HG02642 (cell line): ENCODE data around the gene CTNND2.

Experiments
- ATAC-seq: cut with Tn5 transposase; IDR thresholded peaks from one replicate; pipeline ENCODE4 v1.9.1; 2021; ENCODE audit warnings: mild to moderate bottlenecking; ENCODE audit not compliant: unreplicated experiment, poor library complexity

The CTNND2 gene

GRCh38 chr5:11904265-11904906 lies at the start of gene CTNND2:
CTNND2 (minus strand) TSS chr5:11904446; CDS start chr5:11903853, 593 bp downstream.
- ATAC-seq: peak; percentile 55

- ATAC-seq: no peak
Measured at GRCh38 chr5:11946317-11946716, 42.1 kb upstream of the CTNND2 start.

- ATAC-seq: no peak
Measured at GRCh38 chr5:11941566-11941965, 37.3 kb upstream of the CTNND2 start.

- no peak for ATAC-seq
Measured at GRCh38 chr5:11931638-11932037, 27.4 kb upstream of the CTNND2 start.

- ATAC-seq: no peak
Measured at GRCh38 chr5:11928909-11929308, 24.7 kb upstream of the CTNND2 start.

GRCh38 chr5:11925701-11926100 lies 21.5 kb upstream of the CTNND2 start:
- no peak for ATAC-seq

GRCh38 chr5:11922394-11922793 lies 18.1 kb upstream of the CTNND2 start:
- ATAC-seq: no peak

- no peak for ATAC-seq
Measured at GRCh38 chr5:11918463-11919045, 14.3 kb upstream of the CTNND2 start.

- no peak for ATAC-seq
Measured at GRCh38 chr5:11909471-11909870, 5.2 kb upstream of the CTNND2 start.

GRCh38 chr5:11906497-11906896 lies 2.3 kb upstream of the CTNND2 start:
- no peak for ATAC-seq

GRCh38 chr5:11905206-11905605 lies 960 bp upstream of the CTNND2 start:
- no peak for ATAC-seq

- ATAC-seq: peak; percentile 64
Measured at GRCh38 chr5:11903614-11904264, 507 bp downstream of the CTNND2 start.

- ATAC-seq: no peak
Measured at GRCh38 chr5:11903121-11903613, 1.1 kb downstream of the CTNND2 start.

- ATAC-seq: no peak
Measured at GRCh38 chr5:11902201-11902619, 2.0 kb downstream of the CTNND2 start.

- ATAC-seq: no peak
Measured at GRCh38 chr5:11898787-11899186, 5.5 kb downstream of the CTNND2 start.

- ATAC-seq: no peak
Measured at GRCh38 chr5:11897781-11898180, 6.5 kb downstream of the CTNND2 start.

GRCh38 chr5:11894992-11895391 lies 9.3 kb downstream of the CTNND2 start:
- ATAC-seq: no peak

- no peak for ATAC-seq
Measured at GRCh38 chr5:11892832-11893231, 11.4 kb downstream of the CTNND2 start.

GRCh38 chr5:11890777-11891176 lies 13.5 kb downstream of the CTNND2 start:
- no peak for ATAC-seq

GRCh38 chr5:11888221-11888620 lies 16.0 kb downstream of the CTNND2 start:
- no peak for ATAC-seq

GRCh38 chr5:11878814-11879213 lies 25.4 kb downstream of the CTNND2 start:
- no peak for ATAC-seq

- no peak for ATAC-seq
Measured at GRCh38 chr5:11873587-11873986, 30.7 kb downstream of the CTNND2 start.
